Myocyte (in vitro differentiated cells): ENCODE measurements around the gene ACE. TPM values are rescaled to one million over a fixed set of nuclear protein-coding genes. Genes with fewer than 3 reads are reported as not detected.

Experiments
- DNase-seq: peaks from one replicate; pipeline ENCODE4 v3.0.0-alpha.2; 2012; ENCODE audit warnings: low read depth
- total RNA-seq: library from RNA; depleted of rRNA; stranded (reverse); fragments of >200 nt; gene quantifications from 2 replicates; pipeline ENCODE4 v1.2.3, GENCODE V29; 2014

The ACE gene
- total RNA-seq, 1 donor from 2014 or later = 0.21 TPM

DNA sequence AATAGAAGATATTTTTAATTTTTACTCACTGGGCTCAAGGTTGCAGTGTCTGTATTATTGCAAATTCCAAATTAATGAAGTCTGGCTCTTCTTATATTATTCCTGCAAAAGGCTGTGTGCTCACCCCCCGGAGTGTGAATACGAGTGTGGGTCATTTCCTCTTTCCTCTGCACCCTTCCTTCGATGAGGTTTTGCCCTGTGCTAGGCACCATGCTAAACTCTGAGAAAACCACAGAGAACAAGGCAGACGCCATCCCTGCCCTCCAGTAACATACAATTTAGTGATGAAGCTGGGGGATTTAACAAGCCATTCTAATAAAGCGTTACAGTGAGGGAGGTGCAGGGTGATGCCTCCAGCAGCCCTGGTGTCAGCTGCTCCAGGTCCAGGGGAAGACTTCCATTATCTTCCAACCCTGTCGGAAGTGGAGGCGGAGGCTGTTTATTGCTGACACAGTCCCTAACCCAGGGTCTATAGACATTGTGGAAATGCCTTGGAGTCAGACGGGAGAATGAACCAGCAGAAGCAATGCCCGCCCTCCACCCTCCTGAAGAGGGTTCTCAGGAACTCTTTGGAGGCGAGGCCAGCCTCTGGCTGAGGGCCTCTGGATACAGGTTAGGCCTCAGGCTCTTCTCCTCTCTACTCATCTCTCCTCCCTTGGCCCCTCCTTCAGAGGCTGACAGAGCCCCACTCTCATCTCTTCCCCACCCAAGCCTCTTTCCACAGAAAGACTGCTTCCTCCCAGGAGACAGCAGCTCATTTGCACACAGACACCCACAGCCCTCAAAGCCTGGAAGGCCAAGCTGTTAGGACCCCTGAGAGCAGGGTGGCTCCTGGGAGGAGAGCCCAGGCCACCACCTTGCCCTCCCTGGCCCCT is 2.0 kb upstream of the ACE start:
- DNase-seq = no peak

DNA sequence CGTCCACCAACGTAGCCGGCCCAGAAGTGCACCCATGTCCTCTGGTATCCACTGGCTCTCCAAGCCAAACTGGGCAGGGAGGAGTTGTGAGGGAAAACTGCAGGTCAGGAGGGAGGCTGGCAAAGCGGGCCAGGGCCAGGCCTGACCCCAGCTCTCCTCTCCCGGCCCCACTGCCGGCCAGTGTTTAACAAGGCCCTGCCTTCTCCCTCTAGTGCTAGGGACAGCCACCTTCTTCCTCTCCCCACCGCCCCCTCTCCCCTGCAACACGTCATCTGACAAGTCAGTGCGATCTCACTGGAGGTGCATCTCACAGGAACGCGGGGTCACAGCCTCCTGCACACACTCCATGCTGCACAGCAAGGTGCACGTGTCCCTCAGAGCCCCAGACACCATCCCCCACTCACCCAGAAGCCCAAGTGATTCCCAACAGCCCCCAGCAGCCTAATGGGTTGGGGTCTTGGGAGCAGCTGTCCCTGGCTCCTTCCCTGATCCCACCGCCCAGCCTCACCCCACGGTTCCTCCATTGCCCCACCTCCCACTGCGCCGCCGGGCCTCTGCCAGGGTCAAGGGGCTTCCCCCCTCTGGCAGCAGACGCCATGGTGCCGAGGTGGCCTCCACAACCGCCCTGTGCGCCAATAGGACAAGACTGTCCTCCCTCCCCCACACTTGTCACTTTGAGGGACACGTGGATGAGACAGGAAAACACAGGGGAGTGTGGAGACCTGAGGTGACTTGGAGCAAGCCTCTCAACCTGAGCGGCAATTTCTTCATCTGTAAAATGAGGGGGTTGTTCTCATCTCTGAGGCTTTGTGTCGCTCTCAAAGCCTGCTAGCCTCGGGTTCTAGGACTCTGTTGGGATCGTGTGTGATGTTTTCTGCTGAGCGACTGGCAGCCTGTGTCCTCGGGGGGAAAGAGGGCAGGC is 1.1 kb upstream of the ACE start:
- DNase-seq = no peak

DNA sequence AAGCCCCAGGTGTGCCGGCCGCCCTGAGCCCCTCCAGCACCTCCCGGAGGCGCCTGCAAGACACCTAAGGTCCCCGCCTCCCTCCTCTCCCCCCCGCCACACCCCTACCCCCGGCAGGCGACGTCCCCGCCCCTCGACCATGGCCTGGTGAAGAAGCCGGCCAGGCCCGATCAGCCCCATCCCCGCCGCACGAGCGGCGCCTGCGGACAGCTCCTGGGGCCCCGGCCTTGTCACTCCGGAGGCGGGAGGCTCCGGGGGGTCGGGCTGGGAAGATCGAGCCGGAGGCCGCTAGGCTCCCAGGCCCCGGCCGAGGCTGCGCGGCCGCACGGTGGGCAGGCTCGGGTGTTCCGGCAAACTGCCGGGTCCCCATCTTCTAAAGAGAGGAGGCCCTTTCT is 405 bp upstream of the ACE start:
- DNase-seq = no peak

DNA sequence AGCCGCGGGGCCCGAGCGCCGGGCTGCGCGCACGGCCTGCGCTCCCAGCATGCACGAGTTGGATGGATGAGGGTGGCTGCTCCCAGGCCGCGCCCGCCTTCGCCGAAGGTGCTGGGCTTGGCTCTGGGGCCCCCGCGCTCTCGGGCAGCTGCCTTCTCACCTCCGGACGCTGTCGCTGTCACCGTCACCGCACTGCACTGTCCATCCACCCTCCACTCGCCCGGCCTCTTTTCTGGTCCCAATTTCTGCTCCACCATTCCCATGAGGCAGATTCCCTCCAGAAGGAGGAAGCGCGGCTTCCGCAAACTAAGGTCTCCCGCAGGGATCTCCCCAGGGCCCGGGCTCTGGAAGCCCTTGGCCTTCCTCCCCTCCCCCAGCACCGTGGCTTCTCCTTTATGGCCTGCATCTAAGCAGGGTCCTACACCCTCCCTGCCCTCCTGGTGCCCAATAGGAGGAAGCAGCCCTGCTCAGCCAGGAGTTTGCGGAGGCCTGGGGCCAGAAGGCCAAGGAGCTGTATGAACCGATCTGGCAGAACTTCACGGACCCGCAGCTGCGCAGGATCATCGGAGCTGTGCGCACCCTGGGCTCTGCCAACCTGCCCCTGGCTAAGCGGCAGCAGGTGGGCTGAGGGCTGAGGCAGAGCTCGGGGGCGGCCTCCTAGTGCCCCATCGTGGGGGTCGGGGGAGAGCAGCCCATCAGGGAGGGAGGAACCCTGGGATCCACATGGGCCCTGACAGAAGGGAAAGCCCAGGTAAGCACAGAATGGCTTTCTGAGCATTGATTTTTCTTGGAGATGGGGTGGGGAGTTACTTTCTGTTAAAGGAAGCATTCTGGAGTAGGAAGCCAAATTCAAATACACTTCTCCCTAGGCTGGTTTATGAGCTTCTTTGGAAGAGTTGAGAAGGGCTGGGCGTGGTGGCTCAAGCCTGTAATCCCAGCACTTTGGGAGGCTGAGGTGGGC is 899 bp downstream of the ACE start:
- peak; percentile 21 for DNase-seq

DNA sequence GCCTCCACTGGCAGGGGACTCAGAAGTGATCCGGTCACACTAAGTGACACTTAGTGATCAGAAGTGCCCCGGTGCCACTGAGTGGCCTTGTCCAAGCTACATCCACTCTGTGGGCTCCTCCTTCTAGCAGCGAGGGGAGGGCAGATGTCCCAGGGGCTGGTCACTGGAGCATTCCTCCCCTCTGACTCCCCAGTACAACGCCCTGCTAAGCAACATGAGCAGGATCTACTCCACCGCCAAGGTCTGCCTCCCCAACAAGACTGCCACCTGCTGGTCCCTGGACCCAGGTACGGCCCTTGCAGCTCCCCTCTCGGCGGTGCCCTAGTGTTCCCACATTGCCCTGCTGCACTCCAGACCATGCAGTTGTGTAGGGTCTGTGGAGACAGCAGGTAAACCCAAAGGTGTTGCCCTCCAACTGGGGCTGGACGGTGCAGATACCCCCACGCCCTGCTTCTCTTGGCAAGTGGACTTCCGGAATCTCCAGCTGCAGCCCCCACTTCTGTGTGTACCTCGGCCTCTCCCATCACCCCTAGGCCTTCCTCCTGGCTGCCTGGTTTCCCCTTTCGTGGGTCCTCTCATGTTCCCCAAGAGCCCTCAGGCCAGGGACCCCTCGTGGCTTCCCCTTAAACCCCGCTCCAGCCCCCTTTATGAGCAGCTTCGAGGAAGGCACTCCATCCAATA is 2.1 kb downstream of the ACE start:
- peak; percentile 91 for DNase-seq

DNA sequence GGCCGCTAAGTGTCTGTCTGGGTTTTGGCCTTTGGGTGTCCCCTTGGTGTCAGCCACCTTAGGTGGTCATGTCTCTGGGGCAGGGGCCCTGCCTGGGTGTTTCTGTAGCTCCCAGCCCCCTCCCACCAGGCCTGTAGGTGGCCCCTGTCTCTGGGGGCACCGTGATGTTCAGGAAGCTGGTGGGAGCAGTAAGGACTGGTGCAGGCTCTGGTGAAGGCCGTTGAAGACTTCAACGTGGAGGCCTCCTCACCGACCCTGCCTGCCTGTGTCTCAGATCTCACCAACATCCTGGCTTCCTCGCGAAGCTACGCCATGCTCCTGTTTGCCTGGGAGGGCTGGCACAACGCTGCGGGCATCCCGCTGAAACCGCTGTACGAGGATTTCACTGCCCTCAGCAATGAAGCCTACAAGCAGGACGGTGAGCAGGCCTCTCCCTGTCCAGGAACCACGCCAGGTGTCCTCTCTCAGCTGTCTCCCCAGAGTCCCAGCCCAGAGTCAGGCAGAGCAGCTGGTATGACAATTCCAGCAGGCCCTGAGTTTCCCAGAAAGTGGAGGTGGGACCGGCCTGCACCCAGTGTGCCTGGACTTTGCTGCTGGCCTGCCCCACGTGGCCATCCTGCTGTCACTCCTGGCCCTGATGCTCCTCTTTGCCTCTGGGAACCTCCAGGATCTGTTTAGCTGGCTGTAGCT is 2.8 kb downstream of the ACE start:
- DNase-seq = peak; percentile 78

DNA sequence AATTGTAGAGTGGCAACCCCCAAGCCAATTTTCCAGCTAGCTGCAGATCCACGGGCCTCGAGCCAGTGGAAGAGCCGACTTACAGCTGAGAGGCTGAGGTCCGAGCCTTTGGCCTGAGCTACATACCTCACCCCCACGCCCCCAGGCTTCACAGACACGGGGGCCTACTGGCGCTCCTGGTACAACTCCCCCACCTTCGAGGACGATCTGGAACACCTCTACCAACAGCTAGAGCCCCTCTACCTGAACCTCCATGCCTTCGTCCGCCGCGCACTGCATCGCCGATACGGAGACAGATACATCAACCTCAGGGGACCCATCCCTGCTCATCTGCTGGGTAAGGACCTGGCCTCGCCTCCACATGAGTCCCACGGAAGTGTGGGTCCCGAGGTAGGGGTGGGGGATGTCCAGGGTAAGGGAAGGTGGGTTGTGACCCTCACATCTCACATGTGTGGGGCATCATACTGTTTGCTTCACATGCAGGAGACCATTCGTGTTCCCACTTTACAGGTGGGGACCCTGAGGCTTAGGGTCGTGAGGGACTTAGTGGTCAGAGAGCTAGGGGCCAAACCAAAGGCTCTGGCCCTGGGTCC is 3.4 kb downstream of the ACE start:
- DNase-seq = no peak

DNA sequence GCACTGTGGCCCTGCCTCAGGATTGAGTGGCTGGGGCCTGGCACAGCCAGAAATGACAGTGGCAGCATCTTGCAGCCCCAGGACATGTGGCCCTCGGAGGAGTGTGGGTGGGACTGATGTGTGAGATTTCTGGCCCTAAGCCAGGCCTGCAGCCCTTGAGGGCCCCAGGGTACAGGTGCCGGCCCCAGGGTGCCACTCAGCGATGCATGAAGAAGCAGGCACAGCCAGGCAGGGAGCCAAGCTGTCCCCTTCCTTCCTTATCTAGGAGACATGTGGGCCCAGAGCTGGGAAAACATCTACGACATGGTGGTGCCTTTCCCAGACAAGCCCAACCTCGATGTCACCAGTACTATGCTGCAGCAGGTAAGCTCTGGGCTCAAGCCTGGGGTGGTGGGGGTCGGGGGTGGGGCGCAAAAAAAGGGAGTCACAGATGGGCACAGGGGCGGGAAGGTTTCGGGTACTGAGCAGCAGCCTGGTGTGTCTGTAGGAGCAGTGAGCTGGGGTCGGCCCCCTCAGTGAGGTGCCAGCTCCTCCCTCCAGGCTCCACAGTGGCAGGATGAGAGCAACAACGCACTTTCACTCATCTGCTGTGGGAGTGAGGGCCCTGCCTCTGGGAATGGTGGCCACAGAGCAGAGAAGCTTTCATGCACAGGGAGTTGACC is 4.1 kb downstream of the ACE start:
- DNase-seq = no peak

DNA sequence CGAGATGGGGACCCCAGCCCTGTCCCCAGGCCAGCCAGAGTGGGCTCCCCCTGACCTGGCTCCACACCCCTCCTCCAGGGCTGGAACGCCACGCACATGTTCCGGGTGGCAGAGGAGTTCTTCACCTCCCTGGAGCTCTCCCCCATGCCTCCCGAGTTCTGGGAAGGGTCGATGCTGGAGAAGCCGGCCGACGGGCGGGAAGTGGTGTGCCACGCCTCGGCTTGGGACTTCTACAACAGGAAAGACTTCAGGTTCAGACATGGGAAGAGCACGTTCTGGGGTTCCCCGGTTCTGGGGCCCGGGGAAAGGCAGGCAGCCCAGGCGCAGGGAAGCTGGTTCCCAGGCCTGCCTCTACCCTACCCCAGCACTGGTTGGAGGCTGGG is 4.6 kb downstream of the ACE start:
- no peak for DNase-seq

DNA sequence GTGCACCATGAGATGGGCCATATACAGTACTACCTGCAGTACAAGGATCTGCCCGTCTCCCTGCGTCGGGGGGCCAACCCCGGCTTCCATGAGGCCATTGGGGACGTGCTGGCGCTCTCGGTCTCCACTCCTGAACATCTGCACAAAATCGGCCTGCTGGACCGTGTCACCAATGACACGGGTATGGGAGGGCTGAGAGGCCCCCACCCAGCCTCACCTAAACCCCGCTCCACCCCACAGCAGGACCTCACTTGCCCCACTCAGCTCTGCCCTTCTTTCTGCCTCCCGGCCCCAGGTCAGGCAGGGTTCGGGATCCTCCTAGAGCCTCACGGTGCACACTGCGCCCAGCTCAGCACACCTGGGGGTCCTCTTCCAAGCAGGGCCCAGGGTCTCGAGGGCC is 5.6 kb downstream of the ACE start:
- no peak for DNase-seq

DNA sequence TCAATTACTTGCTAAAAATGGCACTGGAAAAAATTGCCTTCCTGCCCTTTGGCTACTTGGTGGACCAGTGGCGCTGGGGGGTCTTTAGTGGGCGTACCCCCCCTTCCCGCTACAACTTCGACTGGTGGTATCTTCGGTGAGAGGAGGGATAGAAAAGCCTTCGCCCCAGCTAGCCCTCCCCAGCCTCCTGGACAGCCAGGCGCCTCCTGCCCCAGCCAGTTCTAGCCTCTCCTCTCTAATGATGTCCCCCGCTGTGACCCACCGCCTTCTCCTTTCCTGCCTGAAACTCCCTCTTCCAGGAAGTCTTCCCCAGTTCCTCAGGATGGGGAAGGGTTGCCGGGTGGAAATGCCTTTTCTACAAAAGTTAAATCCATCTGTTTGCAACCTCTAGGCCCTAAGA is 6.2 kb downstream of the ACE start:
- DNase-seq = no peak

DNA sequence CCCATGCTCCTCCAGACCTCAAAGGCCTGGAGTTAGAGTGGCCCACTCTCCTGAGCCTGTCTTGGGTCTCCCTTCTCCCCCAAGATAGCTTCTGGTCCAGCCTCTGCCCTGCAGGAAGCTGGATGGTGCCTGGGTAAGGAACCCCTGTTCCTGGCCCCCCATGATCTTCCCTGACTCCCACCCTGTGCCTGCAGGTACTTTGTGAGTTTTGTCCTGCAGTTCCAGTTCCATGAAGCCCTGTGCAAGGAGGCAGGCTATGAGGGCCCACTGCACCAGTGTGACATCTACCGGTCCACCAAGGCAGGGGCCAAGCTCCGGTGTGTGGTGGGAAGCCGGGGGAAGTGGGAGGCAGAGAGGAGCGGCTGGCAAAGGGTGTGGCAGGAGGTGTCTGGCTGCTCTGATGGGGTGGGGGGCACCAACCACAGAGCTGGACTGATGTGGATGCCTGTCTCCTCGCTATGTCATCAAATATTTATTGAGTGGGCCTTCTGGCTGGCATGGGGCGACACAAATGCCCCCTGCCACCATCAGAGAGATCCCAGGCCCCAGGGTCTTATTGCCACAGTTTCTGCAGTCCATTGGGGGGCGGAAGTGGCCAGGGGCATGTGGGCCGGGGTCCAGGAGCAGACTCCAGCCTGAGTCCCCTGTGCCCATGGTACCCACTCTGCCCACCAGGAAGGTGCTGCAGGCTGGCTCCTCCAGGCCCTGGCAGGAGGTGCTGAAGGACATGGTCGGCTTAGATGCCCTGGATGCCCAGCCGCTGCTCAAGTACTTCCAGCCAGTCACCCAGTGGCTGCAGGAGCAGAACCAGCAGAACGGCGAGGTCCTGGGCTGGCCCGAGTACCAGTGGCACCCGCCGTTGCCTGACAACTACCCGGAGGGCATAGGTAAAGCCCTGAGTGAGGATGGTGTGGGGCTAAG is 7.1 kb downstream of the ACE start:
- DNase-seq = no peak

DNA sequence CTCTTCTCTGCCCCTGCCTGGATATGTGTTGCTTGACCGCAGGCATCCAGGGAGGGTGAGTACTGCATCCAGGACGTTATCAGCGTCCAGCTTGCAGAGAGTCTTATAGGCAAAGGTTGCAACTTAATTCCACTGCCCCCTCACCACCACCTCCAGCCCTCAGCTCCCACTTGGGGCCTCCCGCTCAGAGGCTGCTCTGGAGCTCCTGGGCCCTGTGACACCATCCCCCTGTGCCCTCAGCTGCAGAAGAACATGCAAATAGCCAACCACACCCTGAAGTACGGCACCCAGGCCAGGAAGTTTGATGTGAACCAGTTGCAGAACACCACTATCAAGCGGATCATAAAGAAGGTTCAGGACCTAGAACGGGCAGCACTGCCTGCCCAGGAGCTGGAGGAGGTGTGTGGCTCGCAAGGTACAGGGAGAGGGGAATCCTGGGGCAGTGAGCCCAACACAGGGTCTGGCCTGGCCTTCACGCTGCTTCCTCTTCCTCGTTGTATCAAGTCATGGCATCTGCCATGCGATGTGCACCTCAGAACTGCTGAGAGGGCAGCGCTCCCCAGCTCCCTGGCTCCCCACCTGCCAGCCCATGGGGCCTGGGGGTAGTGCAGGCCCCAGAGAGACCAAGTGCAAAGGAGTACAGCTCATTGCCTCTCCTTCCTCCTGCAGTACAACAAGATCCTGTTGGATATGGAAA is 9.6 kb downstream of the ACE start:
- DNase-seq = no peak

DNA sequence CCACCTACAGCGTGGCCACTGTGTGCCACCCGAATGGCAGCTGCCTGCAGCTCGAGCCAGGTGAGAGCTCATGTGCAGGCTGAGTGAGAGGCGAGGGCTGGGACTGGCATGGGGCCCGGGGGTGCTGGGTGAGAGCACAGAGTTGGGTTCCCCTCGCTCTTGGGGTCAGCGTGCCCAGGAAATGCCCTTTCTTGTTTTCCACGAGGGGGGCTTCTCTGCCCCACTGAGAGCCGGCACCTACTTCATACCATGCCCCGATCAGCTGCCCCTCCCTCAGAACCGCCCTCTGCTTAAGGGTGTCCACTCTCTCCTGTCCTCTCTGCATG is 10.1 kb downstream of the ACE start:
- no peak for DNase-seq

DNA sequence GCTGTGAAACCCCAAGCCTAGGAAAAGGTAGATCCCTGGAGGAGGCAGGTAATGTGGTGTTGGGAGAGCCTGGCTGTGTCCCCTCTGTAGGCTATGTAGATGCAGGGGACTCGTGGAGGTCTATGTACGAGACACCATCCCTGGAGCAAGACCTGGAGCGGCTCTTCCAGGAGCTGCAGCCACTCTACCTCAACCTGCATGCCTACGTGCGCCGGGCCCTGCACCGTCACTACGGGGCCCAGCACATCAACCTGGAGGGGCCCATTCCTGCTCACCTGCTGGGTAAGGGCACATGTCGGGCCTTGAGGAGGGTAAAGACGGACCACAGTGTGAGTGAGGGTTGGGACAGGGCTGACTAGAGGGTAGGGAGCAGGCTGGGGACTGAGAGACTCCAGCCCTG is 12.0 kb downstream of the ACE start:
- no peak for DNase-seq

DNA sequence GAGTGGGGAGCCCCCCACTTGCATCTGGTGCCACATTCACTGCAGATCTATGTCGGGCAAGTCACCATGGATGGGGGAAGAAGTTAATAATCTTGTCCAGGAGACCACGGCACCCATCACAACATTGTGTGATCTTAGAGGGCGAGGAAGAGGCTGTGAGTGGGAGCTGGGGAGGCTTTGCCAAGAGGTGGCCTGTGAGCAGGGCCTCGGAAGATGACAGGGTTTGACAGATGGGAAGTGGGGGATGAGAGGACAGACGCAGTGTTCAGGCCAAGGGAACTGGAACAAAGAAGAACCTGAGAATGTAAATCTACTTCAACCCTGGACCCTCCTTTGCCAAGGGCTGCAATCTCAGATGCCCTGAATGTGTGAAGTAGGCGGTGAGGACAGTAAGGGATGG is 12.4 kb downstream of the ACE start:
- DNase-seq = no peak

DNA sequence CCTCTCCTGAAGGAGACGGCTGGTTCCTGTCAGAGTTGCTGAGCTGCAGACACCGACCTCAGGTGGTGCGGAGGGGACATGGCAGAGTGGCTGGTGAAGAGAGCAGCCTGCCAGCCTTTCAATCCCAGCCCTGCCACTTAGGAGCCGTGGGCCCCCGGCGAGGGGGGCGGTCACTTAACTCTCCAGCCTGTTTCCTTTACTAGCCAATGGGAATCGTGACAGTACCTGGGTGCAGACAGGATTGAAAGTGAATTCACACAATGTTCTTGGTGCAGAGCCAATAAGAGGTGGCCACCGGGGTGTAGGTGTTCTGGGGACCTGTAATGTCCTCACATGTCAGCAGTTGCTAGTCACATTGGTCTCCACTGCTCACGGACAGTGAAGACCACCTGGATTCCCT is 13.5 kb downstream of the ACE start:
- no peak for DNase-seq
